ENCODE measurements around the gene ZNF844.
"Not testable (repeated sequence)": the region's sequence is repeated elsewhere in the genome, so short reads cannot be mapped to it uniquely, and the experiment has no call there.

The ZNF844 gene

GRCh38 chr19:12064590-12065538 is at the start of gene ZNF844:
ZNF844 (plus strand) TSS chr19:12064731; CDS start chr19:12064874, 143 bp downstream.
- DNase-seq: peak; percentile 42 to 70 (median 55)

DNA sequence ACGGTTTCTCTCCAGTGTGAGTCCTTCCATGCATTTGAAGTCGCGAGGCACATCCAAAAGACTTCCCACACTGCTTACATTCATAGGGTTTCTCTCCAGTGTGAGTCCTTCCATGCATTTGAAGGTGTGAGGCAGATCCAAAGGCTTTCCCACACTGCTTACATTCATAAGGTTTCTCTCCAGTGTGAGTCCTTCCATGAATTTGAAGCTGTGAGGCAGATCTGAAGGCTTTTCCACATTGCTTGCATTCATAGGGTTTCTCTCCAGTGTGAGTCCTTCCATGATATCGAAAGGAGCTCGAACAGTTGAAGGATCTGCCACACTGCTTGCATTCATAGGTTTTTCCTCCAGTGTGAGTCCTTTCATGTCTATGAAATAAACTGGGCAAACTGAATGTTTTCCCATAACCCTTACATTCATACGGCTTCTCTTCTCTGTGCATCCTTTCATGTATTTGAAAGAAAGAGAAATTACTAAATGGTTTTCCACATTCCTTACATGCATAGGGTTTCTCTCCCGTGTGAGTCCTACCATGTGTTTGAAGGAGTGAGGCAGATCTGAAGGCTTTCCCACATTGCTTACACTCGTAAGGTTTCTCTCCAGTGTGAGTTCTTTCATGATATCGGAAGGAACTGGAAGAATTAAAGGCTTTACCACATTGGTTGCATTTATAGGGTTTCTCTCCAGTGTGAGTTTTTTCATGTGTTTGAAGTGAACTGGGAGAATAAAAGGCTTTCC is 49.3 kb upstream of the ZNF844 start:
- DNase-seq: no peak

GRCh38 chr19:12015753-12016116 is 48.8 kb upstream of the ZNF844 start:
- DNase-seq: no peak

DNA sequence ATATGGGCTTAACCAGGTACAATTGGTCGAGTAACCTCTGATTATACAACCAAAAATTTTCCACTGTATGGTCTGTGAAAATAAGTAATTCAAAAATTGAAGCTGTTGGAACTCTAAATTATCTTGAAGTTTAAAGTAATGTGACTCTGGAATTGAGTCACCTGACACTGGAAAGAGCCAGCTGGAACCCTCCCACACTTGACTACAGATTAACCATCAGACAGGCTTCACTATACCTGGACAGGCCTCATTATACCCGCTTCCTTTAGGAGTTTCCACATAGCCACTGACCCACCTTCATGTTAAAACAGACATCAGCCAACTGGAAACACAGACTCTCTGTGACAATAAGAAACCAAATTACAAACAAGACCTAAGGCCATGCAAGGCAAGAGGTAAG is 30.3 kb upstream of the ZNF844 start:
- no peak for DNase-seq

- no peak for DNase-seq
Observed at GRCh38 chr19:12034620-12035019, 29.9 kb upstream of the ZNF844 start.

DNA sequence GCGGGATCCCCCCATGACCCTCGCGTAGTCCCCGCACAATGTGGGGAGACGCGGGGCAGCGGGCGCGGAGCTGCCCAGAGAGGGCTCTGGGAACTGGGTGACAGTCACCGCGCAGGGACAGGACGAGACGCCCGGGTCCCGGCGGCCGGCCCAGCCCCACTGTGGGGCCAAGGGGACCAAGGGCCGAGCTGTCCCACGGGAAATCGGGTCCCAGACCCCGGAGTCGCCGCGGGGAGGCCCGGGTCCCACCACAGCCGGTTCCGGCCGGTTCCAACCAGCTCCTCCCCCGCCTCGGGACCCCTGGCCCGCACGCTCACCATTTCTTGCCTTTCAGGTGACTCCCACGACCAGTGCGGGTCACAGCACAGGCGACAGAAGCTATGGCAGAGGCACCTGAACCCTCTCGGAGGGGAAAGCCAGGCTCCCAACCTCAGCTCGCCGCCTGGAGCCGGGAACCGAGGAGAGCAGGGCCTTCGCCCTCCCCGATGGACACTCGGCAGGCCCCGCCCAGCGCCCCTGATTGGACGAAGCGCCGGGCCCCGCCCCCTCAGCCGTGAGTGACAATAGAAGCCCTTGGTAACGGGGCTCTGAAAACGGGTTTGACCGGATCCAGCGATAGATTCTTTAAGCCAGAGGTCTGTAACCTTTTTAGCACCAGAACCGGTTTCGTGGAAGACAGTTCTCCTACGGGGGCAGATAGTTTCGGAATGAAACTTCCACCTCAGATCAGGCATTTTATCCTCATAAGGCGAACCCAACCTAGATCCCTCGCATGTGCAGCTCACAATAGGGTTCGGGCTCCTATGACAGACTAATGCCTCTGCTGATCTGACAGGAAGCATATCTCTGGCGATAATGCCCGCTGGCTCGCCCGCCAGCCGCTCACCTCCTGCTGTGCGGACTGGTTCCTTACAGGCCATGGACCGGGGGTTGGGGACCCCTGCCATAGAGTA is 29.0 kb upstream of the ZNF844 start, which contains the start of gene ZNF433:
Gene ZNF433 (minus strand): TSS at position 460 of the 953 bp plus-strand sequence. CDS start 140 bp downstream, at position 320.
- DNase-seq: peak in 3 of 4 experiments; percentile 30 to 53 (median 45)

- no peak for DNase-seq
Observed at GRCh38 chr19:12042893-12043292, 21.6 kb upstream of the ZNF844 start.

- DNase-seq: no peak
Observed at GRCh38 chr19:12043752-12044422, 20.6 kb upstream of the ZNF844 start.

GRCh38 chr19:12047868-12048267 is 16.7 kb upstream of the ZNF844 start:
- no peak for DNase-seq

GRCh38 chr19:12052091-12052496 is 12.4 kb upstream of the ZNF844 start:
- DNase-seq: no peak

GRCh38 chr19:12052497-12053169 is 11.9 kb upstream of the ZNF844 start, which contains the start of gene ZNF878:
ZNF878 (minus strand) TSS chr19:12052961; CDS start chr19:12052801, 160 bp downstream.
- DNase-seq: peak in 2 of 4 experiments; percentile 6 to 19

DNA sequence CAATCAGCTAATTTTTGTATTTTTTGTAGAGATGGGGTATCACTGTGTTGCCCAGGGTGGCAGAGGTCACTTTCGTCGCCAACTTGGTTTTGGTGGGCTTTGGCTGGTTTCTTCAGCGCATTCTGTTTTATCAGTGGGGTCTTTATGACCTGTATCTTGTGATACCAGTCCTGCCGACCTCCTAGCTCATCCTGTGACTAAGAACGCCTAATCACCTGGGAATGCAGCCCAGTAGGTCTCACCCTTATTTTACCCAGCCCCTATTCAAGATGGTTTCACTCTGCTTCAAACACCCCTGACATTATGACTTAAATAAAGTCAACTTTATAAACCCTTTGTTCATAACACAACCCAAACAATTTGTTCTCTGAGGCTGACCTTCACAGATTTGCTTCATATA is 8.7 kb upstream of the ZNF844 start:
- no peak for DNase-seq

GRCh38 chr19:12075538-12076139 is 11.1 kb downstream of the ZNF844 start:
- no peak for DNase-seq

GRCh38 chr19:12076331-12076730 is 11.8 kb downstream of the ZNF844 start:
- DNase-seq: not testable (repeated sequence)

- no peak for DNase-seq
Observed at GRCh38 chr19:12077375-12077774, 12.8 kb downstream of the ZNF844 start.

DNA sequence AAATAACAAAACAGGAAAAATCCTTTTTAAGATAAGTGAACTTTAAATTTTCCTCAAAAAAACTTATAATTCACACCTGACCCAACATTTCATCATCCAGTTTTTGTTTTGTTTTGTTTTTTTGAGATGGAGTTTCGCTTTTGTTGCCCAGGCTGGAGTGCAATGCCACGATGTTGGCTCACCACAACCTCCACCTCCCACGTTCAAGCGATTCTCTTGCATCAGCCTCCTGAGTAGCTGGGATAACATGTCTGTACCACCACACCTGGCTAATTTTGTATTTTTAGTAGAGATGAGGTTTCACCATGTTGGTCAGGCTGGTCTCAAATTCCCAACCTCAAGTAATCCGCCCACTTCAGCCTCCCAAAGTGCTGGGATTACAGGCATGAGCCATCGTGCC is 18.8 kb downstream of the ZNF844 start:
- DNase-seq: not testable (repeated sequence)

DNA sequence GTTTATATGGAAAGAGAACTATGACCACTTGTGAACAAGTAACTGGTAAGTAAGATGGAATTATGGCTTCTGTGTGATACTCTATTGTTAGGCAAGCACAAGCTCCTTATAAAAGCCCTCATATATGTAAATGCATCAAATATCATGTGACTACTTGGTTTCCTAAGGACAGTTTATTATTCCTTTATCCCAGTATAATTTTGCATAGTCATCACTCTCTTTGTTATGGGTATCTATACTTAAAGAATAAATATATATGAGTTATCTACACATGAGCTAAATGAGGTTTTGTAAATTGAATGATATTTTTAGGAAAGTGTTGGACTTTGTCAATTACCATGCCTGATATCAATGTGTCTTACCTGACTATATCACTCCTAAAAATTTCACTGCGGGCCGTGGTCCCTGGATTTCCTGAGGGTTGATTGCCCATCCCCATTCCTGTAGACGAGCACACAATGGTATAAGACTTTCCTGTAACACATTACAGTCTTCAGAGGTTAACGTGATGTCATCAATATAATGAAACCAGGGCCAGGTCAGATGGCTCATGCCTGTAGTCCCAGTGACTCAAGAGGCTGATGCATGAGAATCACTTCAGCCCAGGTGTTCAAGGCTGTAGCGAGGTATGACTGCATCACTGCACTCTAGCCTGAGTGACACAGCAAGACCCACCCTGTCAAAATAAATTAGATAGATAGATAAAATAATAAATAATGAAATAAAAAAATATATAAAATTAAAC is 20.7 kb downstream of the ZNF844 start:
- no peak for DNase-seq

GRCh38 chr19:12090807-12091206 is 26.3 kb downstream of the ZNF844 start:
- peak in 3 of 4 experiments; percentile 21 to 30 (median 27) for DNase-seq

DNA sequence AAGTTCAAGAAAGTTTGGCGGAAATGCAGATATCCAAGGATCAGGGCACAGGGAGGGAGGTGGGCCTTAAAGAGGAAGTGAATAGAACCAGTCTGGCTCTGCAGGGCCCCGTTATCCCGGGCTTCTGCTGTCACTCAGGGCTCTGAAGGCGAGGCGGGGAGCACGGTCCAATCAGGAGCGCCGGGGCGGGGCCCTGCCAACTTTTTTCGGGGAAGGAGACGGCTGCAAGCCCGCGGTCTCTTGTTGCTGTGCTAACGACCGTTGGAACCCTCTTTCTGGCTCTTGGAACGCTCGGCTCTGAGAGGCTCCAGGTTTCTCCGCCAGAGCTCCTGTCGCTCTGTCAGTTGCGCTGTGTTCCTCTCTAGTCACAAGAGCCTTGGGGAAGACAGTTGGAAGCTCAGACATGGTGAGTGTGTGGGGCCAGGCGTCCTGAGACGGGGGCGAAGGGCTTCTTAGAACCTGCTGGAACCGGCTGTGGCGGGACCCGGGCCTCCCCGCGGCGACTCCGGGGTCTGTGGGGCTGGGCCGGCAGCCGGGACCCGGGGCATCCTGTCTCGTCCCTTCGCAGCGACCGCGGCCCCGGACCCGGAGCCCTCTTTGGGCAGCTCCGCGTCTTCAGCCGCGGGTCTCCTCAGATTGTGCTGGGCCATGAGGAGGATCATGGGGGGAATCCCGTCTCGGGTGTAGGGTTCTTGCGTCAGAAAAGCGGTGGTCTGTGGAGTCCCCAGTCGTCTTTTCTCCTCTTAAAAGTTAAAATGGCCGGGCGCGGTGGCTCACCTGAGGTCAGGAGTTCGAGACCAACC is 27.7 kb downstream of the ZNF844 start:
- peak in 3 of 4 experiments; percentile 1 to 18 (median 14) for DNase-seq

Measured in activated naive CD4-positive, alpha-beta T cell (primary cell).